Measurements from ENCODE around the gene UPP1.
A peak's percentile ranks its signal among the peaks of the same experiment; 100 is the strongest.
"Not testable (repeated sequence)": the region's sequence is repeated elsewhere in the genome, so short reads cannot be mapped to it uniquely, and the experiment has no call there.

UPP1 gene

GRCh38 chr7:48108959-48109847, 20.1 kb downstream of the UPP1 start:
- DNase-seq (ENCODE audit: extremely low spot score, insufficient read length, low read depth), result no peak
- FAIRE-seq, result no peak

DNA sequence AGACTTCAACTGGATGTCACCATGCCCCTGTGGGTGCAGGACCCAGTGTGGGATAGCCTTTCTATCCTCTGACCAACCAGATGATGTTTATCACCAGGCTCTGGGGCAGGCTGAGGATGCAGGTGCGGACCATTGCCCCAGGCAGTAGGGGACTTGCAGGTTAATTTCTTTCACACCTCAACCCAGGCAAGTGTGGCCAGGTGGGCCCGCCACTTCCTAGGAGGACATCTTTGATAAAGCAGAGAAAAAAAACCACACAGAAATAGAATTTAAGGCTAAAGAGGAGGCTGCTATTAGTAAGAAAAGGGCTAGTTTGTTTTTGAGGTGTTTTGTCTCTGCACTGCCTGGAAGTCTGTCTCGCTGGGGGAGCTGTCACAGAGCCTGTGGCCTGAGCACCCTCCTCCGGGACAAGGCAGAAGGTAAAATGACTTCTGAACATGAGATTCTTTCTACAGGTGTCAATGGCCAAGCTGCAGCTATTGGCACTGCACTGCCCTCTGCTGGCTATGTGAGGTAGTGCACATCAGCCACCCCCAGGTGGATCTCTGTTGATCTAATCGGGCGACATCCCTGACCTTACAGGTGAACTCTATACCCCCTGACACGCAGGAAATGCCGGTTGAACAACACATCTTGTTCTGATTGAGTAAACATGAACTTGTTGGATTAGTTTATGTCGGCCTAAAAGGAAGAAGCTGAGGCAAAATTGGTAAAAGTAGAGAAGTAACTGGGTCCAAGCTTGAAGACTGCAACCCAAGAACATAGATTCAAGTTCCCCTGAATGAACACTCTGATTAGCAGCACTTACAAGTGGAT, 21.0 kb downstream of the UPP1 start:
- FAIRE-seq, result peak; percentile 96
- DNase-seq (ENCODE audit: extremely low spot score, insufficient read length, low read depth), result peak; percentile 50

DNA sequence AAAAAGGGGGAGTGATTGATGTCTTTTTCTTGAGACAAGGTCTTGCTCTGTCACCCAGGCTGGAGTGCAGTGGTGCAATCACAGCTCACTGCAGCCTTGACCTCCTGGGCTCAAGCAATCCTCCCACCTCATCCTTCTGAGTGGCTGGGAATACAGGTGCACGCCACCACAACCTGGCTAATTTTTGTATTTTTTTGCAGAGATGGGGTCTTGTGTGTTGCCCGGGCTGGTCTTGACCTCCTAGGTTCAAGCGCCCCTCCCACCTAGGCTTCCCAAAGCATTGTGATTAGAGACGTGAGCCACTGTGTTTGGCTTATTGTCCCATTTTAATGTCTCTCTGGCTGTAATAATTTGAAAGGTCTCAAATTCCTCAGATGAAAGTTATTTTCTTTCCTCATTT, 21.8 kb downstream of the UPP1 start:
- no peak for DNase-seq (ENCODE audit: extremely low spot score, insufficient read length, low read depth)
- no peak for FAIRE-seq

GRCh38 chr7:48111596-48111995, 22.5 kb downstream of the UPP1 start:
- DNase-seq (ENCODE audit: extremely low spot score, insufficient read length, low read depth) (no peak), FAIRE-seq (no peak)

DNA sequence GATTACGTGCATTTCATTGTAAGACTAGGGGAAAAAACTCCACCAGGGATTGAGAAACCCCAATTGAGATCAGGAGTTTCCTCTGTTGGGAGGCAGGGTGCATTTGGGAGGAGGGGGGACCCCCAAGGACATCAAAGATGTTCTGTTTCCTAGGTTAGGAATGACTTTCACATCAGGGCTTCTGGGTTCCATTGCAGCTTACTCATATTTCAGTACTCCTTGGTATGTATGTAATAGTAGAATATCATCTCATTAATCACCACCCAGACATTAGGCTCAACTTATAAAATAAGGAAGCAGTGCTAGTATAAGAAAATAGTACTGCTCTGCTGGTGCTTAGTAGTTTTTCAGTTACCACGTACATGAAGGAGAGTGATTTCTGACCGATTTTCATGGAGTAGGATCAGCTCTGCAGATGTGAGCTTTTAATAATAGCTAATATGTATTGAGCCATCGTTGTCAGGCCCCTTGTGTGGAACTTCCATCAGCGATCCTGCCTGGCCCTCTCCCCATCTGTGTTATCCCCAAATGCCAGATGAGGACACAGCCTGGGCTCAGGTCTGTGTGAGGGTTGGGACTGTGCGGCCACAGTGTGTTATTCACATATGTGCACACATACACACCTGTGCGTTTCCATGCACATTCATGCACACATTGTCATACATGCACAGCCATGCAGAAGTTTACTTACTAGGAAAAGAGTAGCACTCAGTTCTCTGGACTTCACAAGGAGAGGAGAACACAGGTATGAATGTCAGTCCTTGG, 23.5 kb downstream of the UPP1 start:
- DNase-seq (ENCODE audit: extremely low spot score, insufficient read length, low read depth) (no peak), FAIRE-seq (no peak)

- no peak for FAIRE-seq
Observed at GRCh38 chr7:48113275-48113674, 24.2 kb downstream of the UPP1 start.

GRCh38 chr7:48114115-48114514, 25.1 kb downstream of the UPP1 start:
- FAIRE-seq, result no peak
- no peak for DNase-seq (ENCODE audit: extremely low spot score, insufficient read length, low read depth)

More at GRCh38 chr7:48113275-48113674, 24.2 kb downstream of the UPP1 start:
- no peak for DNase-seq (ENCODE audit: extremely low spot score, insufficient read length, low read depth)

GRCh38 chr7:48114589-48114988, 25.5 kb downstream of the UPP1 start:
- no peak for FAIRE-seq
- no peak for DNase-seq (ENCODE audit: extremely low spot score, insufficient read length, low read depth)

- FAIRE-seq, result no peak
Observed at GRCh38 chr7:48116043-48116442, 27.0 kb downstream of the UPP1 start.

DNA sequence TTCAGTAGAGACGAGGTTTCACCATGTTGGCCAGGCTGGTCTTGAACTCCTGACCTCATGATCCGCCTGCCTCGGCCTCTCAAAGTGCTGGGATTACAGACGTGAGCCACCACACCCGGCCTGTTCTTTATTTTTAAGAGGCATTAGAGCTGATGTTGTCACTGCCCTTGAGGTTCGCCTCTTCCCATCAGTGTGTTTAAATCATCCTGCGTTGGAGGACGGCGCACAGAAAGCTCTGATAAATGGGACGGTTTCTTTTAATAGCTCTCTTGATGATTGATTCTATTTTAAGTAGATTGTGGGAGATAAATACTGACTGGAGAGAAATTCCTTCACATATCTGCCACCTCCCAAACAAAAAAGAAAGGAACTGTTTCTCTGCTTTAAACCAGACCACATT, 29.0 kb downstream of the UPP1 start:
- FAIRE-seq (no peak), DNase-seq (ENCODE audit: extremely low spot score, insufficient read length, low read depth) (no peak)

More at GRCh38 chr7:48116043-48116442, 27.0 kb downstream of the UPP1 start:
- no peak for DNase-seq (ENCODE audit: extremely low spot score, insufficient read length, low read depth)

- FAIRE-seq; DNase-seq (ENCODE audit: extremely low spot score, insufficient read length, low read depth): not testable (repeated sequence)
Observed at GRCh38 chr7:48120536-48120935, 31.5 kb downstream of the UPP1 start.

DNA sequence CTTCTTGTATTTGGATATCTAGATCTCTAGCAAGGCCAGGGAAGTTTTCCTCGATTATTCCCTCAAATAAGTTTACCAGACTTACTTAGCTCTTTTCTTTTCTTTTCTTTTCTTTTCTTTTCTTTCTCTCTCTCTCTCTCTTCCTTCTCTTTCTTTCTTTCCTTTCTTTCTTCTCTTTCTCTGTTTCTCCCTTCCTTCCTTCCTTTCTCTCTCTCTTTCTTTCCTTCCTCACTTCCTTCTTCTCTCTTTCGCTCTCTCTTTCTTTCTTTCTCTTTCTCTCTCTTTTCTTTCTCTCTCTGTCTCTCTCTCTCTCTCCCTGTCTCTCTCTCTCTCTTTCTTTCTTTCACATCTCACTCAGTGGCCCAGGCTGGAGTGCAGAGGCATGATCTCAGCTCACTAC, 37.0 kb downstream of the UPP1 start:
- no peak for DNase-seq (ENCODE audit: extremely low spot score, insufficient read length, low read depth)
- FAIRE-seq, result no peak

DNA sequence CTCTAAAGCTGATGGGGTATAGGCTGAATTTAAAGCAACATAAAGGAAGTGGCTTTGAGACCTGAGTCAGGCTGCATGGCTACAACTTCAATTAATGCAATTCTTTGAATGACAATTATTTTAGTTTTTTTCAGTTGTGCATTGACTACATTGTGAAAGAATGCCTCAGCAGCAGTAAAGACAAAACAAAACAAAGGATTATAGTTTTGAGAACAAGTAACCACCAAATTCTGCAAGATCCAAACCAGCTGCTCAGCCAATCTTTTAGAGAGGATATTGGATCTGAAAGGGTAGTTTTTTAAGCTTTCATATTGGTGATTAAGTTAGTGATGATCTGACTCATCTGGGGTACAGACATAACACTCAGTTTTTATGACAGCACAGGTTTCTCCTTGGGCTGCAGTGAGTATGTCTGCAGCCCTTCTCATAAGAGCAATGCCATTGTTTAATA, 41.6 kb downstream of the UPP1 start:
- FAIRE-seq, result no peak
- DNase-seq (ENCODE audit: extremely low spot score, insufficient read length, low read depth), result no peak

DNA sequence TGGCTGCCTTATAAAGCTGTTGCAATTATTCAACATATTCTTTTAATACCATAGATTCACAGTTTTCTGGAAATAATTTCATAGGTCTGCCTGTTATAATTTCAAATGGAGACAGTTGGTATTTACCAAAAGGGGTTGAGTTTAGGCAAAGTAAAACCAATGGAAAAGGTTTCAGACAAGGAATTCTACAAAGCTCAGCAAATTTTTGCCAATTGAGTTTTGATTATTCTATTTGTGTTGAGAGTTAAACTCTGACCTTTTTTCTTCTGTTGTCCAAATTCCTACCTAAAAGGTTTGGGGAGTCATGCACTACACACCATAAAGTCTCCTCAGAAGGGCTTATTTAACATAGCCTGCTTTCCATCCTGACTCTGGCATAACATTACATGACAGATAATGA, 43.7 kb downstream of the UPP1 start:
- no peak for DNase-seq (ENCODE audit: extremely low spot score, insufficient read length, low read depth)
- no peak for FAIRE-seq

- FAIRE-seq, result no peak
- no peak for DNase-seq (ENCODE audit: extremely low spot score, insufficient read length, low read depth)
Observed at GRCh38 chr7:48139459-48139858, 50.4 kb downstream of the UPP1 start.

- DNase-seq (ENCODE audit: extremely low spot score, insufficient read length, low read depth), result no peak
- FAIRE-seq, result no peak
Observed at GRCh38 chr7:48140001-48140681, 51.1 kb downstream of the UPP1 start.

DNA sequence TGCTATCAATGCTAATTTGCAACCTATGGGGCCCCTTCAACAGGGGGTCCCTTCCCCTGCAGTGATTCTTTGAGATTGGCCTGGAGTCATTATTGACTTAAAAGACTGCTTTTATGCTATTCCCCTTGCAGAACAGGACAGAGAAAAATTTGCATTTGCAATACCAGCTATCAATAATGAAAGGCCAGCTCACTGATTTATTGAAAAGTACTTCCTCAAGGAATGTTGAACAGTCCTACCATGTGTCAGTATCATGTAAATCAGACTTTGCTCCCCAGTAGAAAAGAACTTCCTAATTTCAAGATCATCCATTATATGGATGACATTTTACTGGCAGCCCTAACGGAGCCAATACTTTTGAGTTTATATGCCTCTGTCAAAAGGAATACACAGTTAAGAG, 52.5 kb downstream of the UPP1 start:
- DNase-seq (ENCODE audit: extremely low spot score, insufficient read length, low read depth) (no peak), FAIRE-seq (no peak)

DNA sequence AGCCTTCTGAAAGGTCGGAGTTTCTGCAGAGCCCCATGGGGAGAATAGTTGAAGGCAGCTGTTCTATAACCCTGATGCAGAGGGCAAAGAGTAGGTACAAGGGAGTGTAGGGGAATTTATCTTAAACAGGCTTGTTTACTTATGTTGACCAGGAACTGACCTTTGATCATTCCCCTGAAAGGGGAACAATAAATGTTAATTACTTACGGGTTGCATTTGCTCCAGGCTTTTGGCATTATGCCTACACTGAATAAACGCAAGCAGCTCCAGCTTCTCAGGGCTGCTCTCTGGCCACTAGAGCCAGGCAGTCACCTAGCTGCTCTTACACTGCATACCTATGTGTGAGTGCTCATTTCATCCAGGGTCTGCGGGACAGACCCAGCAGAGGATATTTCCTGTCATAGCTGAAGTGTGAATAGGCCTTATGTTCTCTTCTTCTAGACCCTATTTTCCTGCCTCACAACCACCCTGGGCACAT, 55.3 kb downstream of the UPP1 start:
- DNase-seq (ENCODE audit: extremely low spot score, insufficient read length, low read depth), result no peak
- FAIRE-seq, result no peak

DNA sequence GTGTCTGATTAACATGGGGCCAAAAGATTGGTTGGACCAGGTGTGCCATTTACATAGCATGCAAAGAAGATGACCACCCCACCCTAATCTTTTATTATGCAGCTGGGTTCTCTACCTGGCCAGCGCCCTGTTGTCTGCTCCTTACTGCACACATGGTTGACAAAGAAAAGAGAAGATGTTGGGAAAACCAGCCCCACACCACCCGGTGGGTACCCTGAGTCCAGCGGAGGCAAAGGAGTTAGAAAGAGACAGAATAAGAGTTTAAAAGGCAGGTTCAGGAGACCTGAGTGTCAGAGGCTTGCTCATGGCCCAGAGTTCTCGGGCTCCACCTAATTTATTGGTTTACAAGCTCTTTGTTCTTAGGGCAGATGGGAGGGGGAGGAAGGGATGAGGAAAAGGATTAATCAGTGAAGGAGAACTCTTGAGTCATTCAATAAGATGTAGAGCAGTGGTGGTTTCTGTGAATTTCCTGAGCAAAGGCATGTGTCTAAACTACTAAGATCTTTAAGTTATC, 58.1 kb downstream of the UPP1 start:
- DNase-seq (ENCODE audit: extremely low spot score, insufficient read length, low read depth), result no peak
- FAIRE-seq, result no peak

Data from GM18507 (cell line).